ENCODE data around the gene THSD1. TPM values are rescaled to one million over a fixed set of nuclear protein-coding genes. Genes with fewer than 3 reads are reported as not detected.

Gene THSD1, protein sequence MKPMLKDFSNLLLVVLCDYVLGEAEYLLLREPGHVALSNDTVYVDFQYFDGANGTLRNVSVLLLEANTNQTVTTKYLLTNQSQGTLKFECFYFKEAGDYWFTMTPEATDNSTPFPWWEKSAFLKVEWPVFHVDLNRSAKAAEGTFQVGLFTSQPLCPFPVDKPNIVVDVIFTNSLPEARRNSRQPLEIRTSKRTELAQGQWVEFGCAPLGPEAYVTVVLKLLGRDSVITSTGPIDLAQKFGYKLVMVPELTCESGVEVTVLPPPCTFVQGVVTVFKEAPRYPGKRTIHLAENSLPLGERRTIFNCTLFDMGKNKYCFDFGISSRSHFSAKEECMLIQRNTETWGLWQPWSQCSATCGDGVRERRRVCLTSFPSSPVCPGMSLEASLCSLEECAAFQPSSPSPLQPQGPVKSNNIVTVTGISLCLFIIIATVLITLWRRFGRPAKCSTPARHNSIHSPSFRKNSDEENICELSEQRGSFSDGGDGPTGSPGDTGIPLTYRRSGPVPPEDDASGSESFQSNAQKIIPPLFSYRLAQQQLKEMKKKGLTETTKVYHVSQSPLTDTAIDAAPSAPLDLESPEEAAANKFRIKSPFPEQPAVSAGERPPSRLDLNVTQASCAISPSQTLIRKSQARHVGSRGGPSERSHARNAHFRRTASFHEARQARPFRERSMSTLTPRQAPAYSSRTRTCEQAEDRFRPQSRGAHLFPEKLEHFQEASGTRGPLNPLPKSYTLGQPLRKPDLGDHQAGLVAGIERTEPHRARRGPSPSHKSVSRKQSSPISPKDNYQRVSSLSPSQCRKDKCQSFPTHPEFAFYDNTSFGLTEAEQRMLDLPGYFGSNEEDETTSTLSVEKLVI
- total RNA-seq, result 26.4 and 39.4 TPM in 2 replicates

DNA sequence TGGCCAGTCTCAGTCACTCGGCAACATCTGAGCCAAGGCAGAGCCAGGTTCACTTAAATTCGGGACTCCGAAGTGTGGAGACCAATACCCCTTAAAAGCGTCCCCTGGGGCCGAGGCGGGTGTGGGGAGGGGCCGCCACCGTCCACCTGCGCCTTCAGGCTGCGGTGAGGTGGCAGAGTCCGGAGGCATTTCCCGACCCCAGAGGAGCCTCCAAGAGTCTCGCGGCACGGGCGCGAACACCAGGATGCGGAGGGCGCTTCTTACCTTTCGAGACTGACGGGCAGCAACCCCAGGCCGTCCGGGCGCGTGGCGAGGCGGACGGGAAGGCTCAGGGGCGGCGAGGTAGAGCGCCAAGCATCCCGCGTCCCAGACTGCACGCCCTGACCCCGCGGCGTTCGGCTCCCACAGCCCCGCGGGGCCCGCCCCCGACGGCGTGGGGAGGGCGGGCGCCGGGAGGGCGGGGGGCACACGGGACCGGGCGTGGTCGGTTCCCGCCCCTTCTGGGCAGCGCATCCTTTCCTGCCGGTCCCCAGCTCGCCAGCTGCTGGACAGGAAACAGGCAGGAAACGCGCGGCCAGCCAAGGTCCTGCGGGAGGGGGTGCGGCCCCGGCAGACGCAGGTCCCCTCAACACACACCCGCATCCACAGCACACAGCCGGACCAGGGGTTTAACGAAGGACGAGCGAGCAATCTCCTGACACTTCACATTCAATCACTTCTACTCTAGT is at the start of gene THSD1:
Gene THSD1, minus strand, starts transcription at position 406 of the 728 bp plus-strand sequence. CDS start 3,572 bp downstream, outside the sequence.
- DNase-seq (ENCODE audit: extremely low read depth, low read depth, low spot score), result no peak

DNA sequence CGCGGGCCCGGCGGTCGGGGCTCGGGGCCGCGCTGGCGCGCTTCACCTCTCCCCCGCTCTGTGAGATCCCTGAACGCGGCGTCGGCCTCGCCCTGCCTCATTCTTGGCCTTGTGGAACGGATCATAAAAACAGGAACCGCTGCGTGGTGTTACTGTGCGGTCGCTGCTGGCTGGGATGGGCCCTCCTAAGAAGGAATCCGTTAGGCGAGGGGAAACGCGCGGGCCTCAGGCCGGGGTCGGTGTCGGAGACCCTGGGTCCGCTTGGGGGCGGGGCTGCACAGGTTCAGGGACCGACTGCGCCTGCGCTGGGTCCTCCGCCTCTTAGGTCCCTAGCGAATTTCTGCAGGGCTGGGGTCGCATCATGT is 49.7 kb upstream of the THSD1 start:
- DNase-seq (ENCODE audit: extremely low read depth, low read depth, low spot score), result no peak

DNA sequence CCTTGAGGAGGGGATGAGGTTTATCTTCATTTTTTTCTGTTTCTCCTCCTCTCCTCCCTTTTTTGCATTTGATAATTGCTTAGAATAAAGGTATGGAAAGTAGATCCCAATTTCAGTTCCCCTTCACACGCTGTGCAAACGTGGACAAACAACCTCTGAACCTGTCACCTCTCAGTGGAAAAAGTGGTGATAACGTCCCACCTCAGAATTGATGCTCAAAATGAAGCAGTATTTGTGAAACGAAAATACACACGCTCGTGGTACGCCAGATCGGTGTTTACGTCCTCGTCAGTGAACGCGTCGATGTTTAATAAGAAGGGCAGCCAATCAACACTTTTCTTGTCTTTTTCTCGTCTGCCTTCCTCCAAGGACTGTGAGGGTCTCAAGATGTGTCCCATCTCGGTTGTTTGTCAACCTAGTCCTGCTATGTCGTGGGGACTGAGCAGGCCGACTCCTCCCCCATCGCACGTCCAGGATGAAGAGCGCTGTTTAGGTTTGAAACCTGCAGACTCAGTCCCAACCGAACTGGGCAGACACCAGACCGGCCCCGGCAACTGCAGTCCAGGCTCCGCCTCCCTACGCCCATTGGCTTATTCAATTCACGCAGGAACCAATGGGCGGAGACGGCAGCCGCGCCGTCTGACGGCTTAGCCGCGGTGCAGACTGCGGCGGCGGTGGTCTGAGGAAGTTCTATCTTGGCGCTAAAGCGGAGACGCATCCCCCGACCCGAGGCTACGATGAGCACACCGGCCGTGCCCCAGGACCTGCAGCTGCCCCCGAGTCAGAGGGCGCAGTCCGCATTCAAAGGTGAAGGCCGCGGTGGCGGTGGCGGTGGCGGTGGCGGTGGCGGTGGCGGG is 49.1 kb upstream of the THSD1 start, which contains the start of gene CKAP2:
Gene CKAP2, plus strand, starts transcription at position 659 of the 857 bp plus-strand sequence. Its CDS starts 79 bp downstream, at position 738.
- DNase-seq (ENCODE audit: extremely low read depth, low read depth, low spot score), result peak; percentile 74

DNA sequence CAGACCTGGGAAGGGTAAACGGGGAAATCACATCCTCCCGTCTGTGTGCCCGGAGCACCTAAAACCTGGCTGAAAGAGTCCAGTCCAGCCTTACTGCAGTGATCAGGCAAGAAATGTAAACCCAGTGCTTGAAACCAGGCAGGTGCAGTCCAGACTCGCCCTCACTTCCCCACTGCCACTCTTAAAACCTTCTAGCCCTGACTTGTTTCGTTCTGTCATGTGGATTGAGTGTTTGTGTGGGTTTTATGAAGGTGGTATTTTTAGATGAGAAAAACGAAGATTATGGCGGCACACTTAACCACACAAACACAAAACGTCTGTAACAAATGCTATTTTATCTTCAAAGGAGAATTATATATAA is 48.5 kb upstream of the THSD1 start:
- no peak for DNase-seq (ENCODE audit: extremely low read depth, low read depth, low spot score)

DNA sequence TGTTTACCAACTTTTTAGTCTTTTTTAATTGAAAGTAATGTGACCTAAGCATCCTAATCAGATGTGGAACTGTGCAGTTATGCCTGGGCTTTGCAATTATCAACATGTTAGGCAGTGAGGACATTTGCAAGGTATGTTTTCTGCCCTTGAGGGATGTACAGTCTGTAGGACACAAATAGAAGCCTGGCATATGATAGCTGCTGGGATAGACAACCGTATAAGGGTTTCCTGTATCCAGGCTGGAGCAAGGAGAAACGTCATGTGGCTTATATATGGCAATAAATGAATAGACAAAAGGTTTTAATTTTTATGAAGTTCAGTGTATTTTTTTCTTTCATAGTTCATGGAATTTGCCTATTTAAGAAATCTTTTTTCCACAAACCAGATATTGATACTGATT is 46.5 kb upstream of the THSD1 start:
- no peak for DNase-seq (ENCODE audit: extremely low read depth, low read depth, low spot score)

DNA sequence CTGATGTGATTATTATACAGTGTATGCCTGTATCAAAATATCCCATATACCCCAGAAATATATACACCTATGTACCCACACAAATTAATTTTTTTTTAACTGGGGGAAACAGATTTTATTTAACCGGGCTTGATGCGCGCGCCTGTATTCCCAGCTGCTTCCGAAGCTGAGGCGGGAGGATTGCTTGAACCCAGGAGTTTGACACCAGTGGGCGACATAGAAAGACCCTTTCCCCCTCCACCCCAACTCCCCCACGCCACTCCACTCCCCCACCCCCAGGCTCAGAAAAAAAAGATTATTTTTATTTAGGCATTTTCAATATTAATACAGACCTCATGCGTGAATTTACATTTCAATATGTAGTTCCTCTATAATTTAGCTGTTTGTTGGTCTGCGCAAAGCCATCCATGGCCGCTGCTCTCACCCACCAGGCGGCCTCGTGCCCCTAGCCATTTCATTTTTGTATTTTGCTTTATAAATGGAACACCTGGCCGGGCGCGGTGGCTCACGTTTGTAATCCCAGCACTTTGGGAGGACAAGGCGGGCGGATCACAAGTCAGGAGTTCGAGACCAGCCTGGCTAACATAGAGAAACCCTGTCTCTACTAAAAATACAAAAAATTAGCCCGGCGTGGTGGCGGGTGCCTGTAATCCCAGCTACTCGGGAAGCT is 45.3 kb upstream of the THSD1 start:
- no peak for DNase-seq (ENCODE audit: extremely low read depth, low read depth, low spot score)

DNA sequence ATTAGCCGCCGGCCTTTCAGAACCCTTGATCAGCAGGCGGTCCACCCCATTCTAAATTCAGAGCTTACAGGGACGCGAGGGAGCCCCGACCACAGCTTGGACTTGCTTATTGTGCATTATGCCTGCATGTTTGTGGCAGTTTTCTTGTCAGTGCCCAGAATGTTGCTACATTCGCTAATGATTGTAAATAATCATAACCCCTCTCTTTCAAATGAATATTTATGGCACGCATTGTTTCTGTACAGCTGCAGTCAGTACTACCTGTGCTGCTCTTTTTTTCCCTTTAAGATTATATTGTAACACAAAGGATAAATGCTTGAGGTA is 44.8 kb upstream of the THSD1 start:
- no peak for DNase-seq (ENCODE audit: extremely low read depth, low read depth, low spot score)

DNA sequence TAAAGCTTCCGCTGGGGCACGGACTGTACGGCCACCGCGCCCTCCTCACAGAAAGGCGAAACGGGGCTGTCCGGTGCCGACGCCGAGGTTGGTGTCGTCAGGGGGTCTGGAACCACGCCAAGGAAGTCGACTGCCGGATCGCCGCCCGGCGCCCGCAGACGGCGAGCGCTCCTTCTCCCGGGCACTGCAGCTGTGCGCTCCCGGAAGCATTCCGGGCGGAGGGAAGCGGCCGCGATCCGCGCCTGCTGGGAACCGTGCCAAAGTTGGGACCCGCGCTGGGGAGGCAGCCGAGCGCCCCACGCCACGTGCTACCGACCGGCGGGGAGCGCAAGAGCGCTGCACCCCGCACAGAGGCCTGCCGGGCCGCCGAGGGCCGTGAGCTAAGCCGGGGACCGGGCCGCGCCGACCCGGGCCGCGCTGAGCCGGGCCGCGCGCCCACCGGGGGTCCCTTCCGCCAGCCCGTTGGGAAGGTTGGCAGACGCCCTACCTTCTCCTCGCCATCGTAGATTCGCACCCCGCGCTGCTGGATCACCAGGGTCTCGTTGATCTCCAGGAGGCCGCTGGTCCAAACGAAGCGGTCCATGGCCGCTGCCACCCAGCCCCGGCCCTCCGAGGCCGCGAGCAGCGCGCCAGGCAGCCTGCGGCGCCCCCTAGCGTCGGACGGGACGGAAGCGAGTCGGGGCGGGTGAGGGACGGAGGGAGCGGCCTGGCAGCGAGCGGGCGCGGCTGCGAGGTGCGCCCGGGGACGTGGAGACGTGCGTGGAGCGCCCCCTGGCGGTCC is 44.2 kb upstream of the THSD1 start, which contains the start of gene VPS36:
Gene VPS36, minus strand, starts transcription at position 623 of the 781 bp plus-strand sequence. Its CDS starts 40 bp downstream, at position 583.
- no peak for DNase-seq (ENCODE audit: extremely low read depth, low read depth, low spot score)

DNA sequence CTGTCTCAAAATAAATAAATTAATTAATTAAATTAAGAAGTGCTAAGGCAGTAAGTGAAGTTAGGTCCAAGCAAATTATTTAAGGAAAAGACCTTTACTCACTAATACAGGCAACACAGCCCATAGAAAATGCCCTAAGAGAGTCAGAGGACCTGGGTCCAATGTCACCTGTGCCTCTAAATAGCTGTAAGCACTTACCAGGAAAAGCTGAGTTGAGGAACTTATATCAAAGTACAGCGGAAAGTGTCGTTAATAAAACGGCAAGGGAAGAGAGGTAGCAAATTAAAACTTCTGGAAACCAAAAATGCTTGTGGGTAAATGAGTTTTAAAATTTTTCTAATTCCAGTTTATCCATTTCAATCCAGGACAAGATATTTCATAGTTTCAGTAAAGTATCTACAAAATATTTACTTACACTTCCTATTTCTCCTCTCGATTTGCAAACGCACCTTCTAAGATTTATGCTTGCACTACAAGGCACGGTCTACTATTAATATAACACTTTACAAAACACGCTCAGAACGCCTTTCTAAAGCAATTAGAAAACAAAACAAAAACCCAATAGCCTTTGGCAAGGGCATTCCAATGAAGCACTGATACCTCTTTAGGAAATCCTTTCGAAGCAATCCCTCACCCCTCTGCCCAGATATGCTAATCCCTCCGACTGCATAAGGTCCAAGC is 43.5 kb upstream of the THSD1 start:
- no peak for DNase-seq (ENCODE audit: extremely low read depth, low read depth, low spot score)

DNA sequence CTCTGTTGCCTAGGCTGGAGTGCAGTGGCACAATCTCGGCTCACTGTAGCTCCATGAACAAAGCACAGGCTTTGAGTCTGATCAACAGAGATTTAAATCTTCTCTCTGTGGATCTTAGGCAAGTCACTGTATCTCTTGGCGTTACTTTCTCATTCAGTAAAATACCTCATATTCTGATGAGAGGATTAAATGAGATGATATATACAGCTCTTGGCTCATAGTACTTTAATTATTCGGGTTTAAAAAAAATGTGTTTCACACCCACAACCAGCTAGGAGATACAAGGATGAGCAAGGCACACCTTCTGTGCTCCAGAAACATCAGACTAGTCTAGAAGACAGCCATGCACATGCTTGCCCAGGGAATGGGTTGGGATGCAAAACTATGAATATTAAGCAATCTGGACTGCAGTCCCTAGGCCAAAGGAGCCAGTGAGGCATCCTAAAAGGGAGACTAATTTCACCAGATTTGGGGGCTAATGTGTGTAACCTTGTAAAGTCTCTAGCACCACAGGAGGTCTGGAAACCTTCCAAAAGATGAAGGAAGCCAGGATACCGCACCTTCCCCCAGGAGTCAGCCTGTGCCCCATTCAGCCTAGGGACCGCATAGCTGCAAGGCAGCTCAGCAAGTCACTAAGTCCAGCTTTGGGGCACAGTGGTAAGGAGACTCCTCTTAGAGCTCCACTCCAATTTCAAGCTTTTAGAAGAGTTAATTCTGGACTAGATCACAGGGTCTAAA is 42.0 kb upstream of the THSD1 start:
- no peak for DNase-seq (ENCODE audit: extremely low read depth, low read depth, low spot score)

DNA sequence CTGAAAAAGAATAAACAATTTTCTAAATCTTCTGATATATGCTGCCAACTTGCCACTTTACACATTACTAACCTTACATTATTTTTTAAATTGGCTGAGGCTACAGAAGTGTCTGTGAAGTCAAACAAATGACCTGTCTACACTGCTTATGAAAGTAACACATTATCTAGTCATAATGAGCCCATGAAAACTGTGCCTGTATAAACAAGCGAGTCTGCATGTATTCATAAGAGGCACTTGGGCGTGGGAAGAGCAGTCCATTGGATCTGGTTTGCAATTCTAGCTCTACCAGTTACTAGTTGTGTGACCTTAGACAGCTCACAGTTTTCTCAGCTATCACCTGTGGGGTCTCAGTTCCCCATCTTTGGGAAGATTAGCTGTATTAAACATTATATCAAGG is 41.4 kb upstream of the THSD1 start:
- DNase-seq (ENCODE audit: extremely low read depth, low read depth, low spot score), result no peak

DNA sequence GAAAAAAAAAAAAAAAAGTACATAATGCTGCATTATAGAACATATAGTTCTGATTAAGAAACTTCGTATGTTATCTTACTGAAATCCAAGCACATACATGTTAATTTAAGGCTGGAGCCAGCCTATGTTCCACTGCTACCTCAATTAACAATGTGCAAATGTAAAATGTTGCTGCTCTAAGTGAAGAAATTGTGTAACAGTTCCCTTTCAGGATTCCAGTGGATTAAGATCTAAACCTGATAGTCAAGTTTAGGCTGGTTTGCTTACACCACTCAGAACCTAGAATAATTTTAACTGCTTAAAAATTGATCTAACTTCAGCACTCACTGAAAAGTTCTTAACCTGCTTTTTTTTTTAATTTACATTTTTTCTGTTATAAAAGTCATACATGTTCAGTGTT is 40.3 kb upstream of the THSD1 start:
- DNase-seq (ENCODE audit: extremely low read depth, low read depth, low spot score), result no peak

DNA sequence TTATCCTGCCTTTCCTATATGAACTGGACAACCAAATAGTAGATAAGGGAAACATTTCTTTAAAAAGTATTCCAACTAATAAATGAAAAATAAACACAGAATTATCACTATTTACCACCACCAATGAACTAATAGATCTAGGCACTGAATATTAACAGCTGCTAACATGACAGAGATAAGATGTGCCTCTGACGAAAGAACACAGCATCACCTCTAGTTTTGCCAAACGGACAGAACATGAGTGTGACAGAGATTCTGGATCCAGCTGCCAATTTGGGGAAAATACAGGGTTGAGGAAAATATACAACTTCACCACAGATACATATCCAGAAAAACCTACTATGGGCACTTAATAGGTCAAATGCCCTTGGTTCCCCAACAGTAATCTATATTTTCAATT is 26.5 kb upstream of the THSD1 start:
- DNase-seq (ENCODE audit: extremely low read depth, low read depth, low spot score), result no peak

DNA sequence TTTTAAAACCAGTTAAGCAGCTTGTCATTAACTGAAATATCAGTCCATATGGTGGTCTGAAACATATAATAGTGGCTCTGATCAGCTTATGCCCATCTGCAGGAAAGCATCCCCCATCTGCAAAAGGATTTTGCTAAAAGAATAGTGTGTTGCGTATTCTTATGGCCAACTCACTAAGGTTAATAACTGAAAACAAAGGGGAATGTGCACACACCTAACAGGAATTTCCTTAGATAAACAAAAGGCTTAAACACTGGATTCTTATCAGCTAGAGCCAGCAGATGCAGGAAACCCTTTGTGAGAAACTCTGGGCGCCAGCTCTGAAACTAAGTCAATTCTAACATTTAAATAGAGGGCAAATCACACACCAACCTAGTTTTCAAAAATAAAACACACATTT is 22.3 kb upstream of the THSD1 start:
- DNase-seq (ENCODE audit: extremely low read depth, low read depth, low spot score), result peak; percentile 97

DNA sequence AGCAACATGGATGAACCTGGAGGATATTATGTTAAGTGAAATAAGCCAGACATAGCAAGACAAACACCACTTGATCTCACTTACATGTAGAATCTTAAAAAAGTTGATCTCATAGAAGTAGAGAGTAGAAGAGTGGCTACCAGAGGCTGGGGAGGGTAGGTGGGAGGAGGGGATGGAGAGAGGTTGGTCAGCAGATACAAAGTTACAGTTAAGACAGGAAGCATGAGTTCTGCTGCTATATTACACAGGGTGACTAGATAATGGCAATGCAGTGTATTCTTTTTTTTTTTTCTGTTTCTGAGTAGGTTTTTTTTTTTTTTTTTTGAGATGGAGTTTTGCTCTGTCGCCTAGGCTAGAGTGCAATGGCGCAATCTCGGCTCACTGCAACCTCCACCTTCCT is 15.2 kb upstream of the THSD1 start:
- DNase-seq (ENCODE audit: extremely low read depth, low read depth, low spot score), result no peak

DNA sequence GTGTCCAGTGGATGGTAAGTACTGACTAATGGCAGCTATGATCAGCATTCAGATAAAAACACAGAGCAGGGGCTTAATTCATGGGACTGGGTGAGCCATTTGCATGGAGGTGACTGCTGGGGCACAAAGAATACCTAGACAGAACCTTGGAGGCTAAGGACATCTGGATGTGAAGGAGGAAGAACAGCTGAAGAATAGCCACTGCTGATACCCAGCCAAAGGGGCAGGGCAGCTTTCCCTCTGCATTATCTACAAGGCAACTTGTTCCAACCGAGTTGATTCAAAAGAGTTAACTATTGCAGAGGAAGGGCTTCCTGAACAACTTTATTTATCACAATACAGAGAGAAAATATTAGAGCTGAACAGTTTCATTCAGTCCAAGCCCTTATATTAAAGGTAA is 13.1 kb upstream of the THSD1 start:
- DNase-seq (ENCODE audit: extremely low read depth, low read depth, low spot score), result no peak

DNA sequence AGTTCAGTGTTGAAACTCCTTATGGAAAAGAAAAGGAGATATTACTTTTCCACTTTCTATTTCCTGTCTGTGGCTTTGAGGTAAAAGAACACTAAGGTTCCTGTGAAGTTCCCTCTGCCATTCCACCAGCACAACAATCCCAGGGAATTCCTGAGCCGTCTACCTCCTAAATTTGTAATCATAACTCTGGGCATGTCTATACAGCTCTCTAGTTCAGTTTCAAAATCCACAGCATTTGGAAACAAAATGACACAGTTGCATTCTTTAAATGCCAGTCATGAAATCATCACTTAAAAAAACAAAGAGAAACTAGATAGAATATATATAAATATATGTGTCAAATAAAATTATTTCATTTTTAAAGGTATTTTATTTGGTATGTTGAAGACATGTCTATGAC is 9.0 kb upstream of the THSD1 start:
- no peak for DNase-seq (ENCODE audit: extremely low read depth, low read depth, low spot score)

DNA sequence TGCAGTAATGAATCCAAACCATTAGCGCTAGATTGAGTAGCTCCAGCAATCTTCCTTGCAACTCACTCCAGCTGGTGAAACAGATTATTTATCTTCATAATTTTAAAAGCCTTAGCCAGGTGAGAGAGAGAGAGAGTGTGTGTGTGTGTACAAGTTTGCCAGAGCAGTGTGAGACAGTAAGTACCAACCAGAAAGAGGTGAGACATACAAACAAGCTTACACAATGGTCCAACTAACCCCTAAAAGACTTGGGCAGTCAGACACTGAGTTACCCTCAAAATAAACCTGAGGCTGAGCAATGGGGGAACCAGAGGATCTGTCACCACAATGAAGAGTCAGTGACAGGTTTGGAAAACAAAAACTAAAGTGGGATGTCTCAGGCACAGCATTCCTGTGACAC is 8.1 kb upstream of the THSD1 start:
- no peak for DNase-seq (ENCODE audit: extremely low read depth, low read depth, low spot score)
